ENCODE measurements around the gene FAM177A1.
A peak's percentile ranks its signal among the peaks of the same experiment; 100 is the strongest.
"Not testable (repeated sequence)": the region's sequence is repeated elsewhere in the genome, so short reads cannot be mapped to it uniquely, and the experiment has no call there.

FAM177A1 gene

DNA sequence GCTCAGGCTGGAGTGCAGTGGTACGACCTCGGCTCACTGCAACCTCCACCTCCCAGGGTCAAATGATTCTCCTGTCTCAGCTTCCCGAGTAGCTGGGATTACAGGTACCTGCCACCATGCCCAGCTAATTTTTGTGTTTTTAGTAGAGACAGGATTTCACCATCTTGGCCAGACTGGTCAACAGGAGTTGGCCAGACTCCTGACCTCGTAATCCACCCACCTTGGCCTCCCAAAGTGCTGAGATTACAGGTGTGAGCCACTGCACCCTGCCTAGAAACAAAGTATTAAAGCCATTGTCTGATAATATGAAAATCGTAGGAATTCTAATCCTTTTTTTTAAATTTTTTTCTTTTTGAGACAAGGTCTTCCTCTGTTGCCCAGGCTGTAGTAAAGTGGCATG lies 19.7 kb downstream of the FAM177A1 start:
- DNase-seq: not testable (repeated sequence)

DNA sequence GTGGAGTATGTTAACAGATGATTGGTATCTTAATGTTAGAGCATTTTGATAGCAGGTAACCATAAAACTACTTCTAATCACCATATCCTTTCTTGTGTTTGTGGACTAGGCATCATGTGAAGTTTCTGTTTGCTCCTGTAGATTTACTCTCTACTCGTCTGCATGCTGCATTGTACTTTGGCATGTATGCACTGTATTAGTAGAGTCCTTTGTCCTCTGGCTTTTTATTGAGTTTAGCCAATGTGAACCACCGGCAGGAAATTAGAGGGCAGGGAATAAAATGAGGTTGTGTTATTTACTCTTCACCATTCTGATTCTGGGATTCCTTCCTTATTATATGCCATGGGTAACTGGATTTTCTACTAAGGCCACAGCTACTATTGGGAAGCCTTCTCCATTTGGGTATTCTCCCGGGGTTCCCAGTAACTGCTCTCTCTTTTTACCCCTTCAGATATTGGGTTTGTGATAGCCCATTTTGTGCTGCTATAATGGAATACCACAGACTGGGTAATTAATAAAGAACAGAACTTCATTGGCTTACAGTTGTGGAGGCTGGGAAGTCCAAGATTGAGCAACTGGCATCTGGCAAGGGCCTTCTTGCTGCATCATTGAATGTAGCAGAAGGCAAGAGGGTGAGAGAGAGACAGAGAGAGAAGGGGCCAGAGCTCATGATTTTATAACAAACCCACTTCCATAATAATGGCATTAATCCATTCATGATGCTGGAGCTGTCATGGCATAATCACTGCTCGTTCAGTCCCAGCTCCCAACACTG lies 22.4 kb downstream of the FAM177A1 start:
- DNase-seq: no peak

DNA sequence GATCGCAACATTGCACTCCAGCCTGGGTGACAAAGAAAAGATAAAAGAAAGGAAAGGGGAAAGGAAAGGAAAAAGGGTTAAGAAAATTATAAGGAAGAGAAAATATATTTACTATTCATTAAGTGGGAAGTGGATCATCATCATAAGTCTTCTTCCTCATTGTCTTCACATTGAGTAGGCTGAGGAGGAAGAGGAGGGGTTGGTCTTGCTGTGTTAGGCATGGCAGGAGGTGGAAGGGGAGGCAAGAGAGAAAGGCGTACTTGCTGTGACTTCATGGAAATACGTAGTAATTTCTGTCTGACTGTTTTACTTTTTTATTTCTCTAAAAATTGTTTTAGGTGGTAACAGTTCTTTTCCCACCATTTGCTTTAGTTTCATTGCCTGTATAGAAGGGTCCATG lies 26.2 kb downstream of the FAM177A1 start:
- DNase-seq: no peak

DNA sequence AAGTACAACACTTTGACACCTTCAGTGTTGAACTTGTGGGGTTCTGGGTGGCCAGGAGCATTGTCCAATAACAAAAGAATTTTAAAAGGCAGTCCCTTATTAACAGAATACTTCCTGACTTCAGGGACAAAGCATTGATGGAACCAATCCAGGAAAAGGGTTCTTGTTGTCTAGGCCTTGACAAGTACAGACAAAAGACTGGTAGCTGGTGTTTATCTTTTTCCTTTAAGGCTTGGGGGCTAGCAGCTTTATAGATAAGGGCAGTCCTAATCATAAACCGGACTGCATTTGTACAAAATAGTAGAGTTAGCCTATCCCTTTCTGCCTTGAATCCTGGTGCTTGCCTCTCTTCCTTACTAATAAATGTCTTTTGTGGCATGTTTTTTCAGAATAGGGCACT lies 27.4 kb downstream of the FAM177A1 start:
- no peak for DNase-seq

DNA sequence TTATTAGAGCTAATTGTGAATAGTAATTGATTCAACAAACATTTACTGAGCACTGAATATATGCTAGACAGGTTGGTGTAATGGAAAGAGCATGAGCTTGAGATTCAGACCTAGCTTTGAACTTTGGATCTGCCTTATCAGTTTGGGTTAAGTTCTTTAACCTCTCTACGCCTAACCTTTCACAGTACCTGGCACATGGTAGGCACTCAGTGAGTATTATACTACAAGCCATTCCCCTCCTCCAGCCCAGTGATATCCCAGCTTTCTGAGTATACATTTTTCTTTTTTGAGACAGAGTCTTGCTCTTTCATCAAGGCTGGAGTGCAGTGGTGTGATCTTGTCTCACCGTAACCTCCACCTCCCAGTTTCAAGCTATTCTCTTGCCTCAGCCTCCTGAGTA lies 32.0 kb downstream of the FAM177A1 start:
- no peak for DNase-seq

DNA sequence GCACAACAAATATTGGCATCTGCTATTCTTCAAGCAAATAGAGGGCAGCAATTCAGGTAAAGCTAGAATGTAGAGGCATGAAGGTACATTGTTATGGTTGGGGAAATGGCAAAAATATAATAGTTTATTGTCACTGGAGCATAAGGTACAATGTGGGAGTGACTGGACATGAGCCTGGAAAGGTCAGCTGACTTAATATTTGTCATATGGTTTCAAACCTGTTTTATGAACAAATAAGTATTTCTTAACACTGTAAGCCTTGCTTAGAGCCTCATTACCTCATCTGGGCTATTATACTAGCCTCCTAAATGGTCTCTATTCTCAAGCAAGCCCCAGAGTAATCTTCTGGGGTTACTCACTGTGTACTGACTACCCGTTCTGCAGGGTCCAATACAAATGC lies 33.7 kb downstream of the FAM177A1 start:
- no peak for DNase-seq

DNA sequence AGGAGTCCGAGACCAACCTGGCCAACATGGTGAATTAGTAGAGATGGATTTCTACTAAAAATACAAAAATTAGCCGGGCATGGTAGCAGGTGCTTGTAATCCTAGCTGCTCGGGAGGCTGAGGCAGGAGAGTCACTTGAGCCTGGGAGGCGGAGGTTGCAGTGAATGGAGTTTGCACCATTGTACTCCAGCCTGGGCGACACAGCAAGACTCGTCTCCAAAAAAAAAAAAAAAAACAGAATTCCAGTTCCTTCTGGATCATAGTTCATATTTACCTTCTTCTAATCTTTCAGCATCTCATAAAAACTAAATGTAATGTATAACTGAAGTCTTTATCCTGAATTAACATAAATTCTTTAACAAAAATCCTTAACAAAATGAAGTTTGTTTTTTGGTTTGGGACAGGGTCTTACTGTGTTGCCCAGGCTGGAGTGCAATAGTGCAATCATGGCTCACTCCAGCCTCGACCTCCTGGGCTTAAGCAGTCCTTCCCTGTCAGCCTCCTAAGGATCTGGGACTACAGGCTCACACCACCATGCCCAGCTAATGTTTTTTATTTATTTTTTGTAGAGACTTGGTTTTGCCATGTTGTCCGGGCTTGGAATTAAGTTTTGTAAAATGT lies 37.6 kb downstream of the FAM177A1 start:
- DNase-seq: no peak

DNA sequence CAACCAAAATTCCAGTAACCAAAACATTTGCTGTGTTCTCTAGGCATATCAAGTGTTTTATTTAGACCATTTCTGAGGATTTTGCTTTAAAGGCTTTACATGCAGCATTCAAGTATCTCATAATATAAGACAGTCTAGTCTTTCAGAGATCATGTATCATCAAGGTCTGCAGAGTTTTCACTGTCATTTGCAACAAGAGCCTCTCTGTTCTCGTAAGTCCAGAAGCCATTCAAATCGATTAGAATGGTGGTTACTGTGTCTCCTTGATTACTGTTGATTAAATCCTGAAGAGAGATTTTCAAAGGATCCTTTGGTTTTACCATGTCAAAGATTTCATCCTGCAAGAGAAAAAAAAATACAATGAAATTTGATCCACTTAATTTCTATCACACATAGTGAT lies 39.4 kb downstream of the FAM177A1 start:
- DNase-seq: no peak

DNA sequence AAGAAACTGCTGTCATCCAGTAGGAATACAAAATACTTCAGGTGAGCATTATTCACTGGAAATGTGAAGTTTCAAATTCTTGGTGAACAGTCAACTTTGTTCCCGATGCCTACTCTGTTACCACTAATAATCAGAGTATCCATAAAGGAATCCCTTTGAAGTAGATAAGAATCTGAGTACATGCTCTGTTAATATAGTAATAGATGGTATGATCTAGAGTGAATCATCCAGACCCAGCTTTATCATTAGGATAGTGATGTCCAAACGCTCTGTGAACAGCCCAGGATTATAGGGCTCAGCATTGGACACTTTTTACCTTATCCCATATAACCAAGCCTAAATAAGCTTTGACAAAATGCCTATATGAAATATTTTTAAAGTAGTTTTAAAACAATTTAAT lies 42.4 kb downstream of the FAM177A1 start:
- DNase-seq: no peak

DNA sequence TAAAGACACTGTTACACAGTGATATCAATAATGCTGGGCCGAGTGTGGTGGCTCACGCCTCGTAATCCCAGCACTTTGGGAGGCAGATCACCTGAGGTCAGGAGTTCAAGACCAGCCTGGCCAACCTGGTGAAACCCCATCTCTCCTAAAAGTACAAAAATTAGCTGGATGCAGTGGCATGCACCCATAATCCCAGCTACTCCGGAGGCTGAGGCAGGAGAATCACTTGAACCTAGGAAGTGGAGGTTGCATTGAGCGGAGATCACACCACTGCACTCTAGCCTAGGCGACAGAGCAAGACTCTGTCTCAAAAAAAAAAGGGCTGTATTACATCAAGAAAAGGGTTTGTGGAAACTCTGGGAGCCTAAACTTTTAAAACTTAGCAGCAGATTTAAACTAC lies 48.6 kb downstream of the FAM177A1 start:
- DNase-seq: not testable (repeated sequence)

DNA sequence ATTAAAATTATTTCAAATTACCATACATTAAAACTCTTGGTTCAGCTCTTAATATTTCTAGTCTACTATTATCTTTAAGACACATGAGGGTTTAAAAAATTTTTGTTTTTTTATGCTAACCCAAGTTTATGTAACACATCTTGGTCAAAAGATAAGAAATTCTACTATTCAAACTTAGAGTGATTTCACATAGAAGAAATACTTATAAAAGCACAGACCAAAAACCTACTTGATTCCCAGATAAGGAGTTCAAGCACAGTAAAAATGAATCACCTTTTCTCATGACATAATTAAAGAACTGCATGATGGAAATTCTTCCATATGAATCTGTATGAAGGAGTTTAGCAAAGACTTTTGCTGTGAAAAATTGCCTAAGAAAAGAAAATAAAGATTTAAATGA lies 61.8 kb downstream of the FAM177A1 start:
- DNase-seq: no peak

DNA sequence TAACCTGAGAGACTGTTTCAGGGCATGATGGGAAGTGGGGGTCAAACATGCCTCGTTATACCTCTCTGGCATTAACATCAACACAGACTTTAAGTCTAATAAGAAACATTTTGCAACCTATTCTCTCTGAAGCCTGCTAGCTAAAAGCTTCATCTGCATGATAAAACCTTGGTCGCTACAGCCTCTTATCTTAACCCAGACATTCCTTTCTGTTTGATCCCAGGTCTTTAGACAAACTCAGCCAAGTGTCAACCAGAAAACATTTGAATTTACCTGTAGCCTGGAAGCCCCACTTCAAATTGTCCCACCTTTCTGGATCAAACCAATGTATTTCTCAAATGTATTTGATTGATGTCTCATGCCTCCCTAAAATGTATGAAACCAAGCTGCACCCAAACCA lies 66.6 kb downstream of the FAM177A1 start:
- DNase-seq: no peak

DNA sequence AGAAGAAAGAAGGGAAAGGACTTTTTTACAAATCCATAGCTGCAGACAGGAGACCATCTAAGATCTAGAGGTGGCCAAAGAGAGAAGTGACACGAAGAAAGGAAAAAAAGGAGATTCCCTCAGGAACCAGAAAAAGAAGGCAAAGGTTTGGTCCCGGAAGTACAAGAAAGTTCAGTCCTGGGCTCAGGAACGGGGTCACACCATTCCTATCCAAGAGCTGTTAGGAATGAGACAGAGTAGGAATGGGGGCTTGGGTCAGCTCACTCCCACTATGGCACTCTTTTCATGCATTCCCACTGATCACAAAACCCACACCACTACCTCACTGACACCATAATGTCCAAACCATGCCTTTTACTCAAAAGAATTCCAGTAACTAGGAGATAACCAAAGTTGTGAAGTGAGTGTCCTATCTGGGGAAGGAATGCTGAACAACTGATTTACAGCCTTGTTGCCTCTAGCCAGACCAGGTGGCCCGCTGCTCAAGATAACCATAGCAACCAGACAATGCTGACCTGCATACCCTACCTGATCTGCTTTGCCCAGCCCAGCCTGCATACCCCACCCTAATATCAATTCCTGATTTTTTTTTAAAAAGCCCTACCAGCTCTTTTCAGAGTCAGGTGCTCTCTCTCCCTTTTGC lies 67.4 kb downstream of the FAM177A1 start:
- DNase-seq: no peak

DNA sequence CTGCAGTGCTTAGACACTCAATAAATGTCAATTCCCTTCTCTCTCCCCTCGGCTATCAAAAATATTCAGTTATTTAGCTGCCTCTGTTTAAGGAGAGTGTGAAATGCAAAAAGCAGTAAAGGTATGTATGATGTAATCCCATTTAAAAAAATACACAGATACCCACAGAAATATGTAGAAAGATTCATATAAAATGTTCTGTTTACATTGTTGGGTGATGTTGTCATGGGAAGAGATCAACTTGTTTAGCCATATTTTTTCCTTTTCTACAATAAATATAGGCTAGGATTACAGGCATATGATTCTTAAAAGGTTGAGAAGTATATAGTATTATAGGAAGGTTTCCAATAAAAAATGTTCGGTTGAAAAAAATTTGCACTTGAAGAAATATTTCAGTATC lies 68.0 kb downstream of the FAM177A1 start:
- DNase-seq: no peak

DNA sequence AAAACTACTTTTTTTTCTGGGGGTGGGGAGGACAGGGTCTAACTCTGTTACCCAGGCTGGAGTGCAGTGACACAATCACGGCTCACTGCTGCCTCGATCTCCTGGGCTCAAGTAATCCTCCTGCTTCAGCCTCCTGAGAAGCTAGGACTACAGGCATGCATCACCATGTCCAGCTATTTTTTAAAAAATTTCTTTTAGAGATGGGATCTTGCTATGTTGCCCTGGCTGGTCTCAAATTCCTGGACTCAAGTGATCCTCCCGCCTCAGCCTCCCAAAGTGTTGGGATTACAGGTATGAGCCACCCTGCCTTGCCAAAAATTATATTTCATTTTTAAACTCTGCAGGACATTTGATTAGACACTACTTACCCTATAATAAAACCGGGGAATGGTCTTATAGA lies 70.2 kb downstream of the FAM177A1 start:
- DNase-seq: no peak

DNA sequence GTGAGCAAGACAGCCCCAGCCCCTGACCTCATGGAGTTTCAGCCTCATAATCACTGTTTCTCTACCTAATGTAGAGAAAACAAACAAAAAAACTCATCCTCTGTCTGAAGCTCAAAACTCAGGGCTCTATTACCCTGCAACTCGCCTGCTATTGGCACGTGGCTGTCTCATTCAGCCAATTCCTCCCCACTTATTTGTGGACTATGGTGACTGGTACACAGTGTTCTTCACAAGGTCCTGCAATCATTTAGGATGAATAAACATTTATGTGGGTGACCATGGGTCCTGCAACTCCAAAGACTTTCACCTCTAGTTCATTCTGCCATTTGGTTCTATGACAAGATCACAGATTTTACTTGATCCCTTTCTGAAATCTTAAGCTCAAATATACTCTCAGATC lies 71.0 kb downstream of the FAM177A1 start:
- DNase-seq: no peak

DNA sequence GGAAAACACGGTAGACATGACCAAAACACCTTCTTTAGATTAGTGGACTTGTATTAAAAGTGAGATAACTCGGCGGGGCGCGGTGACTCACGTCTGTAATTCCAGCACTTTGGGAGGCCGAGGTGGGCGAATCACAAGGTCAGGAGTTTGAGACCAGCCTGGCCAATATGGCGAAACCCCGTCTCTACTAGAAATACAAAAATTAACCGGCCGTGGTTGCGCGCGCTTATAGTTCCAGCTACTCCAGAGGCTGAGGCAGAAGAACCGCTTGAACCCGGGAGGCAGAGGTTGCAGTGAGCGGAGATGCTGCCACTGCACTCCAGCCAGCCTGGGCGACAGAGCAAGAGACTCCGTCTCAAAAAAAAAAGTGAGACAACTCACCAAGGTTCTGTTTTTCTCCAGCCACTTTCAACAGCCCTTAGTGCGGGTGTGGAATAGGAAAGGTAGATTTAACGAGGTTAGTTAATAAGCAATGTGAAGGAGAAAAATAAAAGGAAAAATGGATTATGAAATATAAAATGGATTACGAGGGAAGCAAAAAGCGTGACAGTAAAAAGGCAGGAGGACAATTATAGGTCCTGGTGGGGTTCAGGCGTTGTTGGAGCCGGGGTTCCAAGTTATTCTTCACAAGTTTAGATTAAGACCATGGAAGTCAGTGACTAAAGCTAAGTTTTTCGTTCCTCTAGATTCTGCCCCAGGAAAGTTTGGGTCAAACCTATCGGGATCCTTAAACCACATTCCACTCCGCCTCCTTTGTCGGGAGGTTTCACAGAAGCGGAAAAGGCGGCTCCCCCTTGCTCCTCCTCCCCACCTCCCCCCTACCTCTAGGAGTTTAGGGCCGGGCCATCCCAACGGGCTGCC lies 75.2 kb downstream of the FAM177A1 start:
- DNase-seq: no peak

DNA sequence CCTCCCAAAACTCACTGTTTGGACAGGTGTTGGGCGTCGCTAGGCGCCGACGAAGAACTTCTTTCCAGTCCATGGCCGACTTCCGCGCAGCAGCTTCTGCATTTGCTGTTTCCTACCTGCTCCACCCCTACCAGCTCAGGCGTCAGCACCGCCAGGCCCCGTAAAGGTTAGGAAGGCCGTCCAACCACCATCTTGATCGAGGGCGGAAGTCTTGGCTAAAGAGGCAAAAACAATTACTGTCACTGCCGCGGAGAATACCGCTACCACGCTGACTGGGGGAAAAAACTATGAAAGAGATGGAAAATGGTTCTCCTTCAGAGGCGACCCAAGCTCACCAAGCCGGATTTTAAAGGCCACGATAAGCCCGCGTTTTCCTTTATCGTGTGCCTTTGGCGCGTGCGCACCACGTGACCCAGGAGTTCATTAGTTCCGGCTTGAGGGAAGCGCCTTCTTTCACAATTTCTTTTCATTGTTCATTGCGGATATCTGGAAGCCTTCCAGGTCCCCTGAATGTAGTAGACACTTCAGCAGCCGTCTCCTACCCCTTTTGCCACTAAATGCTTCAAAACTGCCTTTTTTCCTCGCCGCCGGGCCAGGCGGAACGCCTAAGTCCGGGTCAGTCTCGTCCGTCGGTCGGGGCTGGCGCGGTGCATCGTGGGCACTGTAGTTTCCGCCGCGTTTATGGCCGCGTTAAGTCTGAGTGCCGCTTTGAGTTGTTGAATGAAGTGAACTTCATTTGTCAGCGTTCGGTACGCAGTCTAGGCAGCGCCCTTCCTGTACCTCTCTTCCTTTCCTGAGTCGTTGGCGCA lies 76.0 kb downstream of the FAM177A1 start, which contains the start of the genes PPP2R3C and PRORP:
TSS of gene PPP2R3C (minus strand) at position 104 of the 809 bp plus-strand sequence. CDS start at position 73, 31 bp downstream.
TSS of gene PRORP (plus strand) at position 666 of the 809 bp plus-strand sequence. CDS start 694 bp downstream, outside the sequence.
- peak; percentile 91 to 95 for DNase-seq

DNA sequence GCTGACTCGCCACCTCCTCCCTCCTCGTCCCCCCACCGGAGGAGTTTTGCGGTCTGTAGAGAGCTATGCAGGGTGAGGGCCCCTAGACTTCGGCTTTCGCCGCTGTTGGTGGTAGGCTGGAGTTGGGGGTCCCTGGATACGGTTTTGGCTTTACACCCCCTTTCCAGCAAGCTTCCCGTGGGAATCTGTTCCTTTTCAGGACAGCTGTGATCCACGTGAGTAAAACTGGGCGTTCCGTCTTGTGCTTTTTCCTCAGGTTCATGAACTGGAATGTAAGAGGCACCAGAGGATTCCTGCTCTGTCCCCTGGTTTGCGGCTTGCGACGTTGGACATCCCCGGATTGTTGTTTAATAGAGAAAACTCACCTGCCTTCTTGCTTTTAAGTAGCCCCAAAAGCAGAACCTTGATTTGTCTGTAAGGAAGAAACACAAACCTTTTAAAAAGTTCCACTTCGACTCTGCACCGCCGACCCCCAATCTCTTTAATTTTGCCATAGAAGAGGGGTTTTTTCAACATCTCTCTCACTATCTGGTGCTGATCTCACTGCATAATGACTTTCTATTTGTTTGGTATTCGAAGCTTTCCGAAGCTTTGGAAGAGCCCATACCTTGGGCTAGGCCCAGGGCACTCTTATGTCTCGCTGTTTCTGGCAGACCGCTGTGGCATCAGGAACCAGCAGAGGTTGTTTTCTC lies 76.8 kb downstream of the FAM177A1 start:
- DNase-seq: peak in 1 of 2 experiments; percentile 67

DNA sequence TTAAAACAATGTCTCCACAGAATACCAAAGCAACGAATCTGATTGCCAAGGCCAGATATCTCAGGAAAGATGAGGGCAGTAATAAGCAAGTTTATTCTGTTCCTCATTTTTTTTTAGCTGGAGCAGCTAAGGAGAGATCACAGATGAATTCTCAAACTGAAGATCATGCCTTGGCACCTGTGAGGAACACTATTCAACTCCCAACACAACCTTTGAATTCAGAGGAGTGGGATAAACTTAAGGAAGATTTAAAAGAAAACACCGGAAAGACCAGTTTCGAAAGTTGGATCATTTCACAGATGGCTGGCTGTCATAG lies 77.3 kb downstream of the FAM177A1 start:
- DNase-seq: no peak

DNA sequence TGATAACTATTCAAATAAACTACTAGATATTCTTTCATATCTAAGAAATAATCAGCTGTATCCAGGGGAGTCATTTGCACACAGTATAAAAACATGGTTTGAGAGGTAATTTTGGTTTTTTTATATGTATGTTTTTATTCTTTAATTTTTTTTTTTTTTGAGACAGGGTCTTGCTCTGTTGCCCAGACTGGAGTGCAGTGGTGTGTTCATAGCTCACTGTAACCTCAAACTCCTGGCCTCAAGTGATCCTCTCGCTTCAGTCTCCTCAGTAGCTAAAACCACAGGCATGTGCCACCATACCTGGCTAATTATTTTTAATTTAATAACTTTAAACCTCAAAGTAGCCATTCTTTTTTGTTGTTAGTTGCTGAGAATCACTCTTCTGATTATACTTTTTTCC lies 78.1 kb downstream of the FAM177A1 start:
- no peak for DNase-seq

All from SW 1271 (cell line).